Osteoblast (primary cell): ENCODE measurements around the gene AP2B1. TPM values are rescaled to one million over a fixed set of nuclear protein-coding genes. Genes with fewer than 3 reads are reported as not detected.
"Not testable (repeated sequence)": the region's sequence is repeated elsewhere in the genome, so short reads cannot be mapped to it uniquely, and the experiment has no call there.

Experiments
- DNase-seq: peaks from one replicate; pipeline ENCODE4 v3.0.0; 2011; ENCODE audit warnings: low spot score, mixed read lengths; ENCODE audit not compliant: insufficient read length; ENCODE audit errors: missing footprints
- H2AFZ ChIP-seq: 2 replicates; pipeline ENCODE4 v1.6.0; 2011; ENCODE audit warnings: mild to moderate bottlenecking, low read length
- H3K27ac ChIP-seq: 2 replicates; pipeline ENCODE4 v1.5.1; 2011; ENCODE audit warnings: mild to moderate bottlenecking, low read depth, low read length, moderate library complexity
- H3K27me3 ChIP-seq: 2 replicates; pipeline ENCODE4 v1.6.0; 2012; ENCODE audit warnings: mild to moderate bottlenecking, control low read depth, inconsistent platforms, low read length, moderate library complexity; ENCODE audit not compliant: insufficient read depth
- H3K36me3 ChIP-seq: 2 replicates; pipeline ENCODE4 v1.5.1; 2011; ENCODE audit warnings: mild to moderate bottlenecking, low read length, control low read depth, moderate library complexity; ENCODE audit not compliant: insufficient read depth
- H3K4me1 ChIP-seq: 2 replicates; pipeline ENCODE4 v1.5.1; 2011; ENCODE audit warnings: mild to moderate bottlenecking, low read length, control low read depth, moderate library complexity; ENCODE audit not compliant: insufficient read depth
- H3K4me2 ChIP-seq: 2 replicates; pipeline ENCODE4 v1.6.0; 2011; ENCODE audit warnings: mild to moderate bottlenecking, low read length; ENCODE audit not compliant: insufficient read depth
- H3K4me3 ChIP-seq: fragments of 200-600 bp; sonication (generic); 3 replicates; pipeline ENCODE4 v1.5.1; 2012; ENCODE audit warnings: mild to moderate bottlenecking, low read length, inconsistent platforms; ENCODE audit not compliant: insufficient read depth
- H3K79me2 ChIP-seq: 2 replicates; pipeline ENCODE4 v1.6.0; 2012; ENCODE audit warnings: mild to moderate bottlenecking, low read length, control low read depth, inconsistent platforms; ENCODE audit not compliant: insufficient read depth
- H3K9me3 ChIP-seq: 2 replicates; pipeline ENCODE4 v1.5.1; 2011; ENCODE audit warnings: low read depth, low read length, control low read depth
- H4K20me1 ChIP-seq: 2 replicates; pipeline ENCODE4 v1.6.0; 2012; ENCODE audit warnings: mild to moderate bottlenecking, low read length, control low read depth; ENCODE audit not compliant: insufficient read depth
- CTCF ChIP-seq: IDR thresholded peaks from 2 replicates; pipeline ENCODE4 v1.5.1; 2011; ENCODE audit warnings: mild to moderate bottlenecking, low read depth, low read length, moderate library complexity; ENCODE audit errors: extremely low read depth
- total RNA-seq: library from RNA; depleted of rRNA; stranded (reverse); fragments of >200 nt; gene quantifications from 2 replicates; pipeline ENCODE4 v1.2.3, GENCODE V29; 2012

Gene AP2B1
- total RNA-seq, 1 donor = 84.0 TPM

GRCh38 chr17:35559495-35560210 is 27.5 kb upstream of the AP2B1 start:
- Histone ChIP-seq H3K36me3 (no peaks in the 10 kb centered on the region), H3K27ac (no peak overlapping the region), H3K4me2 (no peak overlapping the region), H4K20me1 (no peaks in the 10 kb centered on the region), H3K79me2 (no peaks in the 10 kb centered on the region), H3K4me1 (no peaks in the 10 kb centered on the region), H3K27me3 (peaks cover 28% of the 10 kb centered on the region), H3K4me3 (no peak overlapping the region), H3K9me3 (no peaks in the 10 kb centered on the region), H2AFZ (no peak overlapping the region)
- no peak for DNase-seq
- TF ChIP-seq CTCF = no peak

GRCh38 chr17:35560703-35561102 is 26.4 kb upstream of the AP2B1 start, which contains the start of gene SLFN14:
SLFN14 (minus strand) TSS chr17:35560819; CDS start chr17:35558062, 2,757 bp downstream.
- Histone ChIP-seq H2AFZ (no peak within 1 kb of the TSS), H3K9me3 (no peaks in the 10 kb centered on the region), H3K27ac (no peak within 1 kb of the TSS), H3K79me2 (no peaks in the 10 kb centered on the region), H3K4me1 (no peaks in the 10 kb centered on the region), H3K4me3 (no peak within 1 kb of the TSS), H3K4me2 (no peak within 1 kb of the TSS), H3K36me3 (no peaks in the 10 kb centered on the region), H4K20me1 (no peaks in the 10 kb centered on the region), H3K27me3 (peaks cover 28% of the 10 kb centered on the region)
- DNase-seq = no peak
- TF ChIP-seq CTCF = no peak

- not testable (repeated sequence) for H2AFZ ChIP-seq, H4K20me1 ChIP-seq, H3K9me3 ChIP-seq, DNase-seq, H3K4me1 ChIP-seq, H3K79me2 ChIP-seq, H3K36me3 ChIP-seq, H3K4me3 ChIP-seq, H3K27ac ChIP-seq, H3K4me2 ChIP-seq
- H3K27me3 ChIP-seq = peaks cover 25% of the 10 kb centered on the region
Measured at GRCh38 chr17:35563181-35563580, 23.9 kb upstream of the AP2B1 start.

GRCh38 chr17:35566968-35567367 is 20.2 kb upstream of the AP2B1 start:
- H3K27ac ChIP-seq = no peak overlapping the region
- H3K4me1 ChIP-seq = peaks cover 8% of the 10 kb centered on the region
- peak overlapping the region; percentile 98 for H3K4me2 ChIP-seq
- TF ChIP-seq CTCF = no peak
- peaks cover 4% of the 10 kb centered on the region for H4K20me1 ChIP-seq
- peaks cover 36% of the 10 kb centered on the region for H3K79me2 ChIP-seq
- peaks cover 12% of the 10 kb centered on the region for H3K27me3 ChIP-seq
- H3K4me3 ChIP-seq = peak overlapping the region; percentile 89
- DNase-seq = no peak
- no peaks in the 10 kb centered on the region for H3K36me3 ChIP-seq
- H2AFZ ChIP-seq = peak overlapping the region; percentile 47
- H3K9me3 ChIP-seq = no peaks in the 10 kb centered on the region
